ENCODE data around the gene BCKDHA. TPM values are rescaled to one million over a fixed set of nuclear protein-coding genes. Genes with fewer than 3 reads are reported as not detected.
A peak's percentile ranks its signal among the peaks of the same experiment; 100 is the strongest.
"Not testable (repeated sequence)": the region's sequence is repeated elsewhere in the genome, so short reads cannot be mapped to it uniquely, and the experiment has no call there.

Gene BCKDHA
- total RNA-seq, 4 donors from 2014 or later = 40.7 to 75.2 (median 54.0) TPM

GRCh38 chr19:41372501-41372900, 25.1 kb upstream of the BCKDHA start:
- DNase-seq (ENCODE audit: extremely low spot score) = no peak

GRCh38 chr19:41373993-41374392, 23.6 kb upstream of the BCKDHA start:
- H3K27me3 ChIP-seq = no peaks in the 10 kb centered on the region
- H3K27ac ChIP-seq (replicated peaks in 1 of 4) = peak overlapping the region in 3 of 4 donors; percentile 30 to 52 (median 42)
- H3K4me1 ChIP-seq = peaks cover 20 to 44% (median 38%) of the 10 kb centered on the region in 4 donors
- H3K4me3 ChIP-seq = no peak overlapping the region
- peak; percentile 93 for DNase-seq (ENCODE audit: extremely low spot score)
- H3K36me3 ChIP-seq = no peaks in the 10 kb centered on the region
- no peaks in the 10 kb centered on the region for H3K9me3 ChIP-seq
- intact Hi-C loops (cut with DNase I) = no loop called here
- WGBS = 14% methylated on average over 12 of the region's 12 CpGs
- TF ChIP-seq POLR2A (IDR thresholded peaks at IDR 0.05; ENCODE audit: low read depth) (no peak), EP300 (IDR thresholded peaks at IDR 0.05) (no peak), POLR2AphosphoS5 (IDR thresholded peaks at IDR 0.05) (peak; percentile 69)
- TF ChIP-seq, protein P1, sequence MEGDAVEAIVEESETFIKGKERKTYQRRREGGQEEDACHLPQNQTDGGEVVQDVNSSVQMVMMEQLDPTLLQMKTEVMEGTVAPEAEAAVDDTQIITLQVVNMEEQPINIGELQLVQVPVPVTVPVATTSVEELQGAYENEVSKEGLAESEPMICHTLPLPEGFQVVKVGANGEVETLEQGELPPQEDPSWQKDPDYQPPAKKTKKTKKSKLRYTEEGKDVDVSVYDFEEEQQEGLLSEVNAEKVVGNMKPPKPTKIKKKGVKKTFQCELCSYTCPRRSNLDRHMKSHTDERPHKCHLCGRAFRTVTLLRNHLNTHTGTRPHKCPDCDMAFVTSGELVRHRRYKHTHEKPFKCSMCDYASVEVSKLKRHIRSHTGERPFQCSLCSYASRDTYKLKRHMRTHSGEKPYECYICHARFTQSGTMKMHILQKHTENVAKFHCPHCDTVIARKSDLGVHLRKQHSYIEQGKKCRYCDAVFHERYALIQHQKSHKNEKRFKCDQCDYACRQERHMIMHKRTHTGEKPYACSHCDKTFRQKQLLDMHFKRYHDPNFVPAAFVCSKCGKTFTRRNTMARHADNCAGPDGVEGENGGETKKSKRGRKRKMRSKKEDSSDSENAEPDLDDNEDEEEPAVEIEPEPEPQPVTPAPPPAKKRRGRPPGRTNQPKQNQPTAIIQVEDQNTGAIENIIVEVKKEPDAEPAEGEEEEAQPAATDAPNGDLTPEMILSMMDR (IDR thresholded peaks at IDR 0.05) = no peak

More at GRCh38 chr19:41372501-41372900, 25.1 kb upstream of the BCKDHA start:
- H3K4me1 ChIP-seq = peaks cover 20 to 35% (median 33%) of the 10 kb centered on the region in 4 donors
- intact Hi-C loops (cut with DNase I) = no loop called here
- H3K27ac ChIP-seq (replicated peaks in 1 of 4) = no peak overlapping the region
- TF ChIP-seq, protein P1 (IDR thresholded peaks at IDR 0.05) = no peak
- TF ChIP-seq POLR2AphosphoS5 (IDR thresholded peaks at IDR 0.05) (no peak), EP300 (IDR thresholded peaks at IDR 0.05) (no peak), POLR2A (IDR thresholded peaks at IDR 0.05; ENCODE audit: low read depth) (no peak)
- no peak overlapping the region for H3K4me3 ChIP-seq
- 73% methylated on average over 2 of the region's 2 CpGs for WGBS
- no peaks in the 10 kb centered on the region for H3K27me3 ChIP-seq
- H3K36me3 ChIP-seq = peaks cover 0 to 4% (median 0%) of the 10 kb centered on the region in 4 donors
- H3K9me3 ChIP-seq = no peaks in the 10 kb centered on the region

GRCh38 chr19:41376241-41376997, 21.2 kb upstream of the BCKDHA start, which contains the start of gene TMEM91:
Gene TMEM91 (plus strand): TSS chr19:41376533. CDS start chr19:41378310, 1,777 bp downstream.
- Histone ChIP-seq H3K9me3 (no peaks in the 10 kb centered on the region), H3K27ac (replicated peaks in 1 of 4) (peak within 1 kb of the TSS; percentile 69 to 83 (median 72)), H3K36me3 (peaks cover 0 to 1% (median 0%) of the 10 kb centered on the region in 4 donors), H3K27me3 (no peaks in the 10 kb centered on the region), H3K4me1 (peaks cover 20 to 44% (median 38%) of the 10 kb centered on the region in 4 donors), H3K4me3 (peak within 1 kb of the TSS; percentile 56 to 73 (median 64))
- no peak for DNase-seq (ENCODE audit: extremely low spot score)
- WGBS = 6% methylated on average over 16 of the region's 47 CpGs
- intact Hi-C loops (cut with DNase I) = no loop called here
- TF ChIP-seq POLR2A (IDR thresholded peaks at IDR 0.05; ENCODE audit: low read depth) = no peak
- TF ChIP-seq POLR2AphosphoS5 (IDR thresholded peaks at IDR 0.05) = peak in 1 of 2 donors; percentile 16

DNA sequence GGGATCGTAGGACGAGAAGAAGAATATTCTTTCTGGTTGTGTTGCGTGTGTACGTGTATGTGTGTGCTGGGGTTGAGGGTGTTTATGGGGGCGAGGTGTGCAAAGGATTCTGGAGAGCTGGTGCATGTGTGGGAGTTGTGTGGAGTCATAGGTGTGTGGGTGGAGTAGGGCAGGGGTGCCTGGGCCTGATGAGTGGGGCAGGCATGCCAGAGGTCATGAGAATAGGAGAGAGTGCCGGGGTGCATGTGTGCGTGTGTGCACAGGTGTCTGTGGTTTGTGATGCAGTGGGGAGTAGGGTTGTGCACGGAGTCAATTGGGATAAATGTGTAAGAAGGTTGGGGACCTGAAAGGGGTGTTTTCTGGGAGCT, 20.6 kb upstream of the BCKDHA start:
- Histone ChIP-seq H3K36me3 (peaks cover 0 to 4% (median 2%) of the 10 kb centered on the region in 4 donors), H3K27ac (replicated peaks in 1 of 4) (peak overlapping the region; percentile 69 to 83 (median 72)), H3K4me1 (peaks cover 20 to 44% (median 38%) of the 10 kb centered on the region in 4 donors), H3K4me3 (peak overlapping the region; percentile 56 to 73 (median 64)), H3K27me3 (no peaks in the 10 kb centered on the region), H3K9me3 (no peaks in the 10 kb centered on the region)
- TF ChIP-seq POLR2AphosphoS5 (IDR thresholded peaks at IDR 0.05) = no peak
- TF ChIP-seq EP300 (IDR thresholded peaks at IDR 0.05) = no peak
- no peak for TF ChIP-seq POLR2A (IDR thresholded peaks at IDR 0.05; ENCODE audit: low read depth)
- TF ChIP-seq, protein P1 (IDR thresholded peaks at IDR 0.05) = no peak
- 63% methylated on average over 8 of the region's 8 CpGs for WGBS
- no peak for DNase-seq (ENCODE audit: extremely low spot score)
- intact Hi-C loops (cut with DNase I) = no loop called here

DNA sequence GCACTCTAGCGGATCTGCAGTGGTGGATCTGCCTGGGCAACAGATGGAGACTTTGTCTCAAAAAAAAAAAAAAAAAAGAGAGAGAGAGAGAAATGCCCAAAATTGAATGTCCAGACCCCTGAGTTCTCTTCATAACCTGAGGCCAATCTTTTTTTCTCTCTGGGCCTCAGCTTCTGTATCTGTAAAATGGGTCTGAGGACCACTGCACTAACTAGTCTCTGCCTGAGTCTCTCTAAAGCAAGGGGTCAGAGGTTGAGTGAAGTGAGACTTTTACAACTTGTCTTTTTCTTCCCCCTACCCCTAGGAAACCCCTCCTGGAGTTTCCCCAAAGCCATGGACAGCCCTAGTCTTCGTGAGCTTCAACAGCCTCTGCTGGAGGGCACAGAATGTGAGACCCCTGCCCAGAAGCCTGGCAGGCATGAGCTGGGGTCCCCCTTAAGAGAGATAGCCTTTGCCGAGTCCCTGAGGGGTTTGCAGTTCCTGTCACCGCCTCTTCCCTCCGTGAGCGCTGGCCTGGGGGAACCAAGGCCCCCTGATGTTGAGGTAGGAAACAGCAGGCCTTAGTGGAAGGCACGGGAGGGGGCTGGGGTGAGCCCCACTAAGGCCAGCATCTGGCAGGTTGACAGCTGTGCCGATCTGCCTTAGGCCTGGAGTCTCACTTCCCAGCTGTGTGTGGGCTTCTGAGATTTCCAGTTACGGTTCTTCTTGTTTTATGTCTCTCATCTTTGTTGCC, 19.5 kb upstream of the BCKDHA start:
- intact Hi-C loops (cut with DNase I) = no loop called here
- WGBS = 46% methylated on average over 9 of the region's 9 CpGs
- Histone ChIP-seq H3K36me3 (peaks cover 0 to 15% (median 10%) of the 10 kb centered on the region in 4 donors), H3K9me3 (no peaks in the 10 kb centered on the region), H3K4me1 (peaks cover 20 to 44% (median 38%) of the 10 kb centered on the region in 4 donors), H3K27ac (replicated peaks in 1 of 4) (peak overlapping the region in 1 of 4 donors; percentile 47), H3K4me3 (no peak overlapping the region), H3K27me3 (no peaks in the 10 kb centered on the region)
- TF ChIP-seq EP300 (IDR thresholded peaks at IDR 0.05) = no peak
- TF ChIP-seq POLR2AphosphoS5 (IDR thresholded peaks at IDR 0.05) = no peak
- TF ChIP-seq, protein P1 (IDR thresholded peaks at IDR 0.05) = peak in 1 of 3 experiments; percentile 8
- no peak for TF ChIP-seq POLR2A (IDR thresholded peaks at IDR 0.05; ENCODE audit: low read depth)
- no peak for DNase-seq (ENCODE audit: extremely low spot score)

DNA sequence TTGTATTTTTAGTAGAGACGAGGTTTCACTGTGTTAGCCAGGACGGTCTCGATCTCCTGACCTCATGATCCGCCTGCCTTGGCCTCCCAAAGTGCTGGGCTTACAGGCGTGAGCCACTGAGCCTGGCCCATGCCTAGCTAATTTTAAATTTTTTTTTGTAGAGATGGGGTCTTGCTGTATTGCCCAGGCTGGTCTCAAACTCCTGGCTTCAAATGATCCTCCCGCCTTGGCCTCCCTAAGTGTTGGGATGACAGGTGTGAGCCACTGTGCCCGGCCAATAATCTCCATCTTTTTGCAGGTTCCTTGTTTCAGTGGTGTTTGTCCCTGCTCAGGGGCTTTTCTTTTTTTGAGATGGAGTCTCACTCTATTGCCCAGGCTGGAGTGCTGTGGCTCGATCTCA, 16.1 kb upstream of the BCKDHA start:
- peaks cover 4 to 20% (median 12%) of the 10 kb centered on the region in 4 donors for H3K4me1 ChIP-seq
- H3K9me3 ChIP-seq; H3K4me3 ChIP-seq; H3K27me3 ChIP-seq; DNase-seq (ENCODE audit: extremely low spot score); H3K27ac ChIP-seq (replicated peaks in 1 of 4); intact Hi-C loops (cut with DNase I): not testable (repeated sequence)
- 98% methylated on average over 8 of the region's 8 CpGs for WGBS
- H3K36me3 ChIP-seq = peaks cover 0 to 40% (median 27%) of the 10 kb centered on the region in 4 donors

All from esophagus muscularis mucosa (tissue), 4 donors.